Measurements from ENCODE around the gene STAT1. TPM values are rescaled to one million over a fixed set of nuclear protein-coding genes. Genes with fewer than 3 reads are reported as not detected.

The STAT1 gene
- total RNA-seq, 1 donor from 2014 or later, result 12.4 TPM

GRCh38 chr2:191049728-191050639 lies 36.0 kb upstream of the STAT1 start:
- Mint-ChIP-seq H3K4me1 (ENCODE audit: low read depth, unreplicated experiment) (peaks cover 3% of the 10 kb centered on the region), H3K27ac (ENCODE audit: unreplicated experiment) (no peak overlapping the region), H3K36me3 (ENCODE audit: unreplicated experiment) (no peaks in the 10 kb centered on the region), H3K9me3 (ENCODE audit: unreplicated experiment) (no peaks in the 10 kb centered on the region), H3K4me3 (ENCODE audit: unreplicated experiment) (no peak overlapping the region), H3K27me3 (ENCODE audit: unreplicated experiment) (no peaks in the 10 kb centered on the region)
- TF ChIP-seq CTCF (IDR thresholded peaks at IDR 0.05; ENCODE audit: partially characterized antibody, unreplicated experiment), result no peak
- no peak for DNase-seq

GRCh38 chr2:191048073-191048472 lies 34.1 kb upstream of the STAT1 start:
- Mint-ChIP-seq H3K9me3 (ENCODE audit: unreplicated experiment) (no peaks in the 10 kb centered on the region), H3K36me3 (ENCODE audit: unreplicated experiment) (no peaks in the 10 kb centered on the region), H3K4me1 (ENCODE audit: low read depth, unreplicated experiment) (peaks cover 3% of the 10 kb centered on the region), H3K27ac (ENCODE audit: unreplicated experiment) (no peak overlapping the region), H3K27me3 (ENCODE audit: unreplicated experiment) (no peaks in the 10 kb centered on the region), H3K4me3 (ENCODE audit: unreplicated experiment) (no peak overlapping the region)
- no peak for TF ChIP-seq CTCF (IDR thresholded peaks at IDR 0.05; ENCODE audit: partially characterized antibody, unreplicated experiment)
- no peak for DNase-seq

GRCh38 chr2:191045141-191045540 lies 31.2 kb upstream of the STAT1 start:
- Mint-ChIP-seq H3K36me3 (ENCODE audit: unreplicated experiment) (no peaks in the 10 kb centered on the region), H3K27me3 (ENCODE audit: unreplicated experiment) (no peaks in the 10 kb centered on the region), H3K9me3 (ENCODE audit: unreplicated experiment) (no peaks in the 10 kb centered on the region), H3K4me3 (ENCODE audit: unreplicated experiment) (no peak overlapping the region), H3K4me1 (ENCODE audit: low read depth, unreplicated experiment) (peaks cover 3% of the 10 kb centered on the region), H3K27ac (ENCODE audit: unreplicated experiment) (no peak overlapping the region)
- TF ChIP-seq CTCF (IDR thresholded peaks at IDR 0.05; ENCODE audit: partially characterized antibody, unreplicated experiment), result no peak
- no peak for DNase-seq

GRCh38 chr2:191043438-191043837 lies 29.5 kb upstream of the STAT1 start:
- H3K9me3 Mint-ChIP-seq (ENCODE audit: unreplicated experiment), result no peaks in the 10 kb centered on the region
- no peaks in the 10 kb centered on the region for H3K27me3 Mint-ChIP-seq (ENCODE audit: unreplicated experiment)
- no peak overlapping the region for H3K4me3 Mint-ChIP-seq (ENCODE audit: unreplicated experiment)
- H3K4me1 Mint-ChIP-seq (ENCODE audit: low read depth, unreplicated experiment), result no peaks in the 10 kb centered on the region
- no peak for DNase-seq
- H3K27ac Mint-ChIP-seq (ENCODE audit: unreplicated experiment), result no peak overlapping the region
- H3K36me3 Mint-ChIP-seq (ENCODE audit: unreplicated experiment), result no peaks in the 10 kb centered on the region
- no peak for TF ChIP-seq CTCF (IDR thresholded peaks at IDR 0.05; ENCODE audit: partially characterized antibody, unreplicated experiment)

- no peaks in the 10 kb centered on the region for H3K36me3 Mint-ChIP-seq (ENCODE audit: unreplicated experiment)
- no peaks in the 10 kb centered on the region for H3K27me3 Mint-ChIP-seq (ENCODE audit: unreplicated experiment)
- H3K27ac Mint-ChIP-seq (ENCODE audit: unreplicated experiment), result no peak overlapping the region
- TF ChIP-seq CTCF (IDR thresholded peaks at IDR 0.05; ENCODE audit: partially characterized antibody, unreplicated experiment), result no peak
- H3K4me3 Mint-ChIP-seq (ENCODE audit: unreplicated experiment), result no peak overlapping the region
- H3K9me3 Mint-ChIP-seq (ENCODE audit: unreplicated experiment), result no peaks in the 10 kb centered on the region
- no peak for DNase-seq
- no peaks in the 10 kb centered on the region for H3K4me1 Mint-ChIP-seq (ENCODE audit: low read depth, unreplicated experiment)
Observed at GRCh38 chr2:191041418-191042161, 27.6 kb upstream of the STAT1 start.
